Epithelial cell of proximal tubule (primary cell): ENCODE data around the gene AXIN1. TPM values are rescaled to one million over a fixed set of nuclear protein-coding genes. Genes with fewer than 3 reads are reported as not detected.
"Not testable (repeated sequence)": the region's sequence is repeated elsewhere in the genome, so short reads cannot be mapped to it uniquely, and the experiment has no call there.

Experiments
- DNase-seq: peaks from one replicate; pipeline ENCODE4 v3.0.0-alpha.2; 2011; ENCODE audit warnings: low read depth
- H3K4me3 ChIP-seq: 2 replicates; pipeline ENCODE4 v1.5.1; 2011; ENCODE audit warnings: low read depth, mild to moderate bottlenecking, low read length
- total RNA-seq: library from RNA; depleted of rRNA; stranded (reverse); fragments of >200 nt; gene quantifications from 2 replicates; pipeline ENCODE4 v1.2.3, GENCODE V29; 2015
- TF ChIP-seq, protein P1 (sequence below): conservative IDR thresholded peaks from 2 replicates; pipeline ENCODE4 v1.5.1; 2012; ENCODE audit warnings: low read depth, mild to moderate bottlenecking, low read length

The AXIN1 gene
- total RNA-seq, 1 donor from 2014 or later = 36.0 TPM

DNA sequence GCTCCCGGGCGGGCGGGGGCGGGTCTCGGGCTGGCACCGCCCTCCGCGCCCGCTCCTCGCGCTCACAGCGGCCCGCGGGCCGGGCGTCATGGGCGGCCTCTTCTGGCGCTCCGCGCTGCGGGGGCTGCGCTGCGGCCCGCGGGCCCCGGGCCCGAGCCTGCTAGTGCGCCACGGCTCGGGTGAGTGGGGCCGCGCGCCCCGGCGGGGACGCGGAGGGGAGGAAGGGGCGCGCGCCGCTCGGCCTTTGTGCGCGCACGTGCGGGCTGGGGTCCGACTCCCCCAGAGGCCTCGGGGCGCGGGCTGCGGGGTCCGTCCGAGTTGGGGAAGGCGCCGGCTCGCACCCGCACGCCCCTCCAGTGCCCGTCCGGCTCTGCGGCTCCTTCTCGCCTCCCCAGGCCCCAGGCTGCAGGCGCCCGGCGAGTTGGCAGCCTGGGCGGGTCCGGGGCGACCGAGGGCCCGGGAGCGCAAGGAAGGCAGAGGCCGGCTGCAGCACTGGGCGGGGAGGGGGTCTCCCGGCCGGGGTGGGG, 44.7 kb upstream of the AXIN1 start, which contains the start of gene NME4:
TSS of gene NME4 (plus strand) at position 65 of the 527 bp plus-strand sequence. CDS start at position 89, 24 bp downstream.
- DNase-seq = no peak
- H3K4me3 ChIP-seq = peak within 1 kb of the TSS; percentile 58
- TF ChIP-seq, protein P1, sequence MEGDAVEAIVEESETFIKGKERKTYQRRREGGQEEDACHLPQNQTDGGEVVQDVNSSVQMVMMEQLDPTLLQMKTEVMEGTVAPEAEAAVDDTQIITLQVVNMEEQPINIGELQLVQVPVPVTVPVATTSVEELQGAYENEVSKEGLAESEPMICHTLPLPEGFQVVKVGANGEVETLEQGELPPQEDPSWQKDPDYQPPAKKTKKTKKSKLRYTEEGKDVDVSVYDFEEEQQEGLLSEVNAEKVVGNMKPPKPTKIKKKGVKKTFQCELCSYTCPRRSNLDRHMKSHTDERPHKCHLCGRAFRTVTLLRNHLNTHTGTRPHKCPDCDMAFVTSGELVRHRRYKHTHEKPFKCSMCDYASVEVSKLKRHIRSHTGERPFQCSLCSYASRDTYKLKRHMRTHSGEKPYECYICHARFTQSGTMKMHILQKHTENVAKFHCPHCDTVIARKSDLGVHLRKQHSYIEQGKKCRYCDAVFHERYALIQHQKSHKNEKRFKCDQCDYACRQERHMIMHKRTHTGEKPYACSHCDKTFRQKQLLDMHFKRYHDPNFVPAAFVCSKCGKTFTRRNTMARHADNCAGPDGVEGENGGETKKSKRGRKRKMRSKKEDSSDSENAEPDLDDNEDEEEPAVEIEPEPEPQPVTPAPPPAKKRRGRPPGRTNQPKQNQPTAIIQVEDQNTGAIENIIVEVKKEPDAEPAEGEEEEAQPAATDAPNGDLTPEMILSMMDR = no peak

DNA sequence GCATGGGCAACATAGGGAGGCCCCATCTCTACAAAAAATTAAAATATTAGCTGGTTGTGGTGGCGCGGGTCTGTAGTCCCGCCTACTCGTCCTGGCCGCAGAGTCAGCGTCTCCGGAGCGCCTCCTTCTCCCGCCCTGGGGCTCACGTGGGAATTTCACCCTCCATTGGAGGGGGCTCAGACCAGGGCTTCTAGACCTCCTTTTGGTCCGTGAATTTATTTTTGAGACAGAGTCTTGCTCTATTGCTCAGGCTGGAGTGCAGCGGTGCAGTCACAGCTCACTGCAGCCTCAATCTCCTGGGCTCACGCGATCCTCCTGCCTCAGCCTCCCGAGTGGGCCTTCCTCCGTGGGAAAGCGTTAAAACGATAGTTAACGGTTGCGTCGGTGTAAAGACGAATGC, 44.1 kb upstream of the AXIN1 start:
- TF ChIP-seq, protein P1 = no peak
- no peak for DNase-seq
- peak overlapping the region; percentile 44 for H3K4me3 ChIP-seq

DNA sequence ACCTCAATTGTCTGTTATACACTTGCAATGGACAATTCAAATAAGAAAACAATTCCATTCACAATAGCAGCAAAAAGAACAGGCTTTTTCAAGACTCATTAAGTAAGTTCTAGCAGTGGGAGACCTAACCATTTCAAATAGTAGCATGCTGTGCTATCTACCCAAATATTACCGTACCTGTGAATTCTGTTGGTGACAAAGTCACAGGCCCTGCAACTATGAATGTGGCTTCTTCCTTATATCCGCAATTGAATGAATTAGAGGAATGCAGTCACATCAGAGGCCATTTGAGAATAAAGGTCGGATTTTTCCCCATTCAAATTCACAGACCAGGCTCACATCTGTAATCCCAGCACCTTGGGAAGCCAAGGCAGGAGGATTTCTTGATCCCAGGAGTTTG, 43.7 kb upstream of the AXIN1 start:
- TF ChIP-seq, protein P1 = no peak
- peak overlapping the region; percentile 44 for H3K4me3 ChIP-seq
- no peak for DNase-seq

DNA sequence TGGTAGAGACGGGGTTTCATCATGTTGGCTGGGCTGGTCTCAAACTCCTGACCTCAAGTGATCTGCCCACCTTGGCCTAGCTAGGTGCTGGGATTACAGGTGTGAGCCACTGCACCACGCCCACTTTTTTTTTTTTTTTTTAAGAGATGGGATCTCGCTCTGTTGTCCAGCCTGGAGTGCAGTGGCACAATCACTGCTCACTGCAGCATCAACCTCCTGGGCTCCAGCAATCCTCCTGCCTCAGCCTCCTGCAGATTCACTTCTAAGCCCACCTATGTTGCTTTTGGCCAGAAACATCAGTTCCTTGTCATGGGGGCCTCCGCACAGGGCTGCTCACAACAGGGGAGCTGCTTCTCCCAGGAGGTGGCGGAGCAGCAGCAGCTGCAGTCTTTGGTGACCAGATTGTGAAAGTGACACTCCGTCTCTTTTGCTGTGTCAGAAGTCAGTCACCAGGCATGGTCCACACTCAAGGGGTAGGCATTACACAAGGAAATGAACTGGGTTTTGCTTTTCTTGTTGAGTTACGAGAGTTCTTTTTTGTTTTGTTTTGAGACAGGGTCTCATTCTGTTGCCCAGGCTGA, 40.0 kb upstream of the AXIN1 start:
- TF ChIP-seq, protein P1 = no peak
- H3K4me3 ChIP-seq = no peak overlapping the region
- no peak for DNase-seq

DNA sequence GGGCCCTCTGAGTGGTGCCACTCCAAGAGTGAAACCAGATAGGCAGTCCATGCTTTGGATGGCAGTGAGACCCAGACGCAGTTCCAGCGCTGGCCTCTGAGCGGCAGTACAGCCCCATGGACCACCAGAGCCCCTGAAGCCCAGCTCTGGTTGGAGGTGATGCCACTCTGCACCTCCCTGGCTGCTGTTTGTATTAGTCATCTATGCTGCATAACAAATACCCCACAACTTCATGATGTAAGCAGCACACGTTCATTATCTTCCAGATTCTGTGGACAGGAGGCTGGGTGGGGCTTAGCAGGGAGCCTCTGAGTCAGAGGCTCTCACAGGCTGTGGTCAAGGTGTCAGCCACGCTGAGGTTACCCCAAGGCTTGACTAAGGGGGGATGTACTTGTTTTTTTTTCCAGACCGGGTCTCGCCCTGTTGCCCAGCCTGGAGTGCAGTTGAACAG, 39.4 kb upstream of the AXIN1 start:
- TF ChIP-seq, protein P1 = peak; percentile 94
- no peak for DNase-seq
- H3K4me3 ChIP-seq = no peak overlapping the region

DNA sequence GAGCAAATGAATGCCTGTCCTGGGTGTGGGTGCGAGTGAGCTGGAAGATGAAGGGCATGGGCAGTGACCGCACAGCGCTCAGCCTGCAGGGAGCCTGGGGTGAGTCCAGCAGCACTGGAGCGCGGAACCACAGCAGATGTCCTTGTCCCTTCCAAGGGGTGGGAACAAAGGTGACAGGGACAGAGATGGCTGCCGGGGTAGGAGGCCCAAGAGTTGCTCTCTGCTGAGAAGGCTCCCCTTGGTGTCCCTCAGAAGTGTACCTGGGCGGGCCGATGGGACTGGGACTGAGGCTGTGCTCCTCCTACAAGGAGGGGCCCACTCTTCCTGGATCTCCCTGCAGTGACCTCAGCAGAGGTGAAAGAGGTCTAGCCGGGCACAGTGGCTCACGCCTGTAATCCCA, 36.8 kb upstream of the AXIN1 start:
- DNase-seq = no peak
- TF ChIP-seq, protein P1 = no peak
- H3K4me3 ChIP-seq = no peak overlapping the region

DNA sequence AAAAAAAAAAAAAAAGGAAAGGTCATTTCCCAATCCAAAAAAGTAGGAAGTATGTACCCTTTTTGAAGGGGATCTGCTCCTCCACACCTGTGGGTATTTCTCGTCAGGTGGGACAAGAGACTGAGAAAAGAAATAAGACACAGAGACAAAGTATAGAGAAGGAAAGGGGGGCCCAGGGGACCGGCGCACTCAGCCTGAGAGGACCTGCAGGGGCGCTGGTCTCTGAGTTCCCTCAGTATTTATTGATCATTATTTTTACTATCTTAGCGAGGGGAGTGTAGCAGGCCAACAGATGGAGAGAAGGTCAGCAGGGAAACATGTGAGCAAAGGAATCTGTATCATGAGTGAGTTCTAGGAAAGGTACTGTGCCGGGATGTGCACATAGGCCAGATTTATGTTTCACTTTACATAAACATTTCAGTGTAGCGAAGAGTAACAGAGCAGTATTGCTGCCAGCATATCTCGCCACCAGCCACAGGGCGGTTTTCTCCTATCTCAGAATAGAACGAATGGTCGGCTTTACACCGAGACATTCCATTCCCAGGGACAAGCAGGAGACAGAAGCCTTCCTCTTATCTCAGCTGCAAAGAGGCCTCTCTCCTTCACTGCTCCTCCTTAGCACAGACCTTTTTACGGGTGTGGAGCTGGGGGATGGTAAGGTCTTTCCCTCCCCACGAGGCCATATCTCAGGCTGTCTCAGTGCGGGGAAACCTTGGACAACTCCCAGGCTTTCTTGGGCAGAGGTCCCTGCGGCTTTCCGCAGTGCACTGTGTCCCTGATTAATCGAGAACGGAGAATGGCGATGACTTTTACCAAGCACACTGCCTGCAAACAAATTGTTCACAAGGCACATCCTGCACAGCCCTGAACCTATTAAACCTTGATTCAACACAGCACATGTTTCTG, 35.5 kb upstream of the AXIN1 start:
- not testable (repeated sequence) for H3K4me3 ChIP-seq, DNase-seq
